ENCODE results near the gene CIROP. TPM values are rescaled to one million over a fixed set of nuclear protein-coding genes. Genes with fewer than 3 reads are reported as not detected.

CIROP gene, protein sequence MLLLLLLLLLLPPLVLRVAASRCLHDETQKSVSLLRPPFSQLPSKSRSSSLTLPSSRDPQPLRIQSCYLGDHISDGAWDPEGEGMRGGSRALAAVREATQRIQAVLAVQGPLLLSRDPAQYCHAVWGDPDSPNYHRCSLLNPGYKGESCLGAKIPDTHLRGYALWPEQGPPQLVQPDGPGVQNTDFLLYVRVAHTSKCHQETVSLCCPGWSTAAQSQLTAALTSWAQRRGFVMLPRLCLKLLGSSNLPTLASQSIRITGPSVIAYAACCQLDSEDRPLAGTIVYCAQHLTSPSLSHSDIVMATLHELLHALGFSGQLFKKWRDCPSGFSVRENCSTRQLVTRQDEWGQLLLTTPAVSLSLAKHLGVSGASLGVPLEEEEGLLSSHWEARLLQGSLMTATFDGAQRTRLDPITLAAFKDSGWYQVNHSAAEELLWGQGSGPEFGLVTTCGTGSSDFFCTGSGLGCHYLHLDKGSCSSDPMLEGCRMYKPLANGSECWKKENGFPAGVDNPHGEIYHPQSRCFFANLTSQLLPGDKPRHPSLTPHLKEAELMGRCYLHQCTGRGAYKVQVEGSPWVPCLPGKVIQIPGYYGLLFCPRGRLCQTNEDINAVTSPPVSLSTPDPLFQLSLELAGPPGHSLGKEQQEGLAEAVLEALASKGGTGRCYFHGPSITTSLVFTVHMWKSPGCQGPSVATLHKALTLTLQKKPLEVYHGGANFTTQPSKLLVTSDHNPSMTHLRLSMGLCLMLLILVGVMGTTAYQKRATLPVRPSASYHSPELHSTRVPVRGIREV
- total RNA-seq: not detected in 2 replicates

DNA sequence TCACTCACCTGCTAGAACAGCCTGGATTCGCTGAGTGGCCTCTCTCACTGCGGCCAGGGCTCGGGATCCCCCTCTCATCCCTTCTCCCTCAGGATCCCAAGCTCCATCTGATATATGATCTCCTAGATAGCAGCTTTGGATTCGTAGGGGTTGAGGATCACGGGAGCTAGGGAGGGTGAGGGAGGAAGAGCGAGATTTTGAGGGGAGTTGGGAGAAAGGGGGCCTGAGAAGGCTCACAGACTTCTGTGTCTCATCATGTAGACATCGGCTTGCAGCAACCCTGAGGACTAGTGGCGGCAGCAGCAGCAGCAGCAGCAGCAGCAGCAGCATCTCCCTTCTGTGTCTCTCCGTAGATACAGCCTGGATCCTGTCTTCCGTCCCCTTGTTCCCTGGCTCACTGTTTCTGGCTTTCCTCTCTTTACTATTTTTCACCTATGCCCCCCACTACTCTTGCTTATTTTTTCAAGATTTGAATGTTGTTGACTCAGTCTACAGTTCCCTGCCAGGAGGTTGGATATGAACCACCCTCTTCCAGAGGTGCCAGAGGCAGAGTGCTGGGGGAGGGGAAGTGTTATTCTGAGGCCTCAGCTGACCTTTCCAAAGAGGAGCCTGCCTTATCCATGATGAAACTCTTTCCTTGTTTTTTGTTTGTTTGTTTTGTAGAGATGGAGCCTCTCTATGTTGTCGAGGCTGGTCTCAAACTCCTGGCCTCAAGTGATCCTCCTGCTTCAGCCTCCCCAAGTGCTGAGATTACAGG, at the start of gene CIROP:
Gene CIROP, minus strand, starts transcription at position 399 of the 757 bp plus-strand sequence. Its CDS starts 69 bp downstream, at position 330.

GRCh38 chr14:23118506-23119362, 13.9 kb upstream of the CIROP start, which contains the start of gene CEBPE:
Gene CEBPE (minus strand): TSS chr14:23119255. CDS start chr14:23119091, 164 bp downstream.

DNA sequence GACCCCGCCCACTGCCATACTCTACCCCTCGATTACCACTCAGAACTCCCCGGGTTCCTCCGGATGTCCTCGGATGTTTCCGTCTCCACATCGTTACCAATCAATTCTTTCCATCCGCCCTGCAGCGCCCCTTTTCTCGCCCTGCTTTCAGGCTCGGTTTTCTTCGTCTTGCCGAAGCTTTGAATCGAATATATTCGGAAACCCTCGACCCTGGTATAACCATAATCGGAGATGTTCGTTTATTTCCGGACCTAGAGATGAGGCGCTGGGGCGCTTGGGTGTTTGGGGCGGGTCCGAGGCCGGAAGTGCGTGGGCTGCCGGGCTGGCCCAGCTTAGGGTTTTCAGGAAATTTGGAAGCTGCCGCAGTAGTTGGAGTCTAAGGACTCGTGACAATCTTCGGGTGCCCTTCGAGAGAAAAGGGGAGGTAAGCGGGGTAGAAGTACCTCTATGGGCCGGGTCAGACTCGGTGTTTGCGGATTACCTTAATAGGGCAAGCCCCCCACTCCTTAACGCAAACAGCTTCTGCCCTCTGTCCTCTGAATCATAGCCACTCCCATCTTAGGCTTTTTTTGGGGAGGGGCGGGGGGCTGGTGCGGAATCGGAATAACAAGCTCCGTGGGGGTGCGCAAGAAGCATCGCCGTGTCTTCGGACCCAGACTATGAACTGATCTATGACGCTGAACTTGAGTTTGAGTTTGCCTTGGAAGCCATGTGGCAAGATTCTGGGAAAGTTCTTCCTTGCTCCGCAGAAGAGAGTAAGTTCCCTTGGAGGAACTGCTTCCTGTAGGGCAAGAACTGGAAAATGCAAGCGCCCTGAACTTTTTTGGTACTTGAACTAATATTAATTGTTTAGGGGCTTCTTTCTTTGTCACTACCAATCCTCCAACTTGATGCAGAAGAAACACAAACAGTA, 9.3 kb downstream of the CIROP start, which contains the start of gene C14orf119:
Gene C14orf119, plus strand, starts transcription at position 310 of the 913 bp plus-strand sequence. CDS start 2,154 bp downstream, outside the sequence.

GRCh38 chr14:23094666-23095195, 10.1 kb downstream of the CIROP start, which contains the start of gene ACIN1:
Gene ACIN1 (minus strand): TSS chr14:23095136. CDS start chr14:23095112, 24 bp downstream.

GRCh38 chr14:23056956-23057756, 47.6 kb downstream of the CIROP start, which contains the start of gene CDH24:
Gene CDH24 (minus strand): TSS chr14:23057520. CDS start chr14:23055733, 1,787 bp downstream.

Other genes starting within 250 kb of the CIROP start
- gene LRP10, start 233.2 kb downstream of the CIROP start, total RNA-seq: 77.7 and 107 TPM in 2 replicates
- gene REM2, start 221.8 kb downstream of the CIROP start, total RNA-seq: 0.39 TPM in 1 of 2 replicates, not detected in the other
- 79.3 and 117 TPM in 2 replicates for gene RBM23, start 185.8 kb downstream of the CIROP start, total RNA-seq
- gene PRMT5, start 175.6 kb downstream of the CIROP start, total RNA-seq: 50.6 and 88.8 TPM in 2 replicates
- 36.1 and 69.9 TPM in 2 replicates for gene HAUS4, start 147.9 kb downstream of the CIROP start, total RNA-seq
- 31.0 and 70.4 TPM in 2 replicates for gene AJUBA, start 122.4 kb downstream of the CIROP start, total RNA-seq
- gene C14orf93, start 94.8 kb downstream of the CIROP start, total RNA-seq: 22.4 and 23.3 TPM in 2 replicates
- gene PSMB5, start 70.1 kb downstream of the CIROP start, total RNA-seq: 157 and 196 TPM in 2 replicates
- gene PSMB11, start 62.8 kb downstream of the CIROP start, total RNA-seq: not detected in 2 replicates
- gene CDH24, start 47.5 kb downstream of the CIROP start, total RNA-seq: 4.7 and 6.7 TPM in 2 replicates
- gene ACIN1, start 9.9 kb downstream of the CIROP start, total RNA-seq: 77.8 and 103 TPM in 2 replicates
- 32.4 and 34.2 TPM in 2 replicates for gene C14orf119, start 9.5 kb downstream of the CIROP start, total RNA-seq
- not detected in 2 replicates for gene CEBPE, start 14.3 kb upstream of the CIROP start, total RNA-seq
- 12.2 and 12.7 TPM in 2 replicates for gene SLC7A8, start 78.7 kb upstream of the CIROP start, total RNA-seq
- gene RNF212B, start 132.9 kb upstream of the CIROP start, total RNA-seq: not detected in 2 replicates
- gene HOMEZ, start 181.1 kb upstream of the CIROP start, total RNA-seq: 9.4 and 12.6 TPM in 2 replicates
- 3.9 and 8.2 TPM in 2 replicates for gene PPP1R3E, start 197.9 kb upstream of the CIROP start, total RNA-seq
- 9.8 and 12.6 TPM in 2 replicates for gene BCL2L2, start 201.8 kb upstream of the CIROP start, total RNA-seq
- 34.1 and 58.1 TPM in 2 replicates for gene PABPN1, start 216.5 kb upstream of the CIROP start, total RNA-seq
- gene SLC22A17, start 247.9 kb upstream of the CIROP start, total RNA-seq: 22.0 and 46.3 TPM in 2 replicates

Measured in placental epithelial cell (primary cell).